BE2C (cell line): Measurements from ENCODE around the gene KRTAP4-8.
"Not testable (repeated sequence)": the region's sequence is repeated elsewhere in the genome, so short reads cannot be mapped to it uniquely, and the experiment has no call there.

Experiments used
- DNase-seq: peaks from one replicate; pipeline ENCODE4 v3.0.0-alpha.2; 2020
- H3K27me3 ChIP-seq: fragments of 250-450 bp; sonication (Bioruptor Pico); 2 replicates; pipeline ENCODE4 v1.5.1; 2020; ENCODE audit warnings: mild to moderate bottlenecking
- H3K36me3 ChIP-seq: fragments of 250-450 bp; sonication (Bioruptor Pico); 2 replicates; pipeline ENCODE4 v1.5.1; 2020; ENCODE audit warnings: mild to moderate bottlenecking
- H3K4me1 ChIP-seq: fragments of 250-450 bp; sonication (Bioruptor Pico); 2 replicates; pipeline ENCODE4 v1.5.1; 2020
- H3K4me3 ChIP-seq: 2 replicates; pipeline ENCODE4 v1.5.1; 2011; ENCODE audit warnings: low read depth, low read length
- H3K9me3 ChIP-seq: fragments of 250-450 bp; sonication (Bioruptor Pico); 2 replicates; pipeline ENCODE4 v1.5.1; 2020
- CTCF ChIP-seq: IDR thresholded peaks from 2 replicates; pipeline ENCODE4 v1.5.1; 2012; ENCODE audit warnings: mild to moderate bottlenecking, low read depth, low read length

Gene KRTAP4-8

DNA sequence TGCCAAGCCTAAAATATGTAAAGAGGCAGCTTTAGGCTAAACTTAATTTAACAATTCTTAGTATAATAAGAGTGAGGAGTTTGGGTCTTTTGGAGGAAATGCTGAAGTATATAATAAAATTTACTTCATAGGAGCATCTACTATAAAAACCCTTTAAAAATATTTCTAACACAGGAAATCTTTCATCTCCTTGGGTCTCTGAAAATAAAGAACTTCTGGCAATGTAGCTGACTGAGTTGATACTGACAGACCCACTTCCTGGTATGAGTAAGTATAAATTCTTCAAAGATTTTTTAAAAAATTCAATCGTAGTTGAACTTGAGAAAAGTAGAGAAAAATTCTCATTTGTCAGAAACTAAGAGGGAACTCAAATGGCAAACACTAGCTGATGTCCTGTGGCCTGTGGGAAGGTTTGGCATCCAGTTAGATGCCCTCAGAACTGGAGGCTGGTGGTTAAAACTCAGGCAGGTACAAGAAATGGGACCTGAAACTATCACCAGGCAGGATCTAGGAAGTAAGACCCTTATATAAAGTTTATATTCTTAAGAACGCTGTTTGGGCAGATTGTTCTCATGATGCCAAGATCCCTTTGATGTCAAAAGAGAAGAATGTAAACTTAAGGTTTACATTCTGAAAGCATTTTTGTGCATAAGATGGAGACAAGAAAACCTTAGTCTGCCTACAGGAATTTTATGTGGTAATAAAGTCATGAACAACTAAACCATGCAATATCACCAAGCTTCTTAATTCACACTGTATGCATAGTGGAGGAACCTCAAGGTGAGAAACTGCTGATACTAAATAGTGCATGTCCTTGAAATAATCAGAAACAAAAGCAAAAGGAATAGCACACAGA lies 36.2 kb upstream of the KRTAP4-8 start:
- no peak for DNase-seq

GRCh38 chr17:41131979-41132378 lies 34.0 kb upstream of the KRTAP4-8 start:
- H3K4me1 ChIP-seq, result no peaks in the 10 kb centered on the region
- H3K36me3 ChIP-seq, result no peaks in the 10 kb centered on the region
- H3K4me3 ChIP-seq, result no peak overlapping the region
- DNase-seq, result no peak
- peaks cover 21% of the 10 kb centered on the region for H3K27me3 ChIP-seq
- no peaks in the 10 kb centered on the region for H3K9me3 ChIP-seq
- no peak for TF ChIP-seq CTCF

More for the DNA sequence above, 36.2 kb upstream of the KRTAP4-8 start:
- H3K9me3 ChIP-seq, result no peaks in the 10 kb centered on the region
- no peak overlapping the region for H3K4me3 ChIP-seq
- no peaks in the 10 kb centered on the region for H3K36me3 ChIP-seq
- H3K4me1 ChIP-seq, result no peaks in the 10 kb centered on the region
- peaks cover 24% of the 10 kb centered on the region for H3K27me3 ChIP-seq
- TF ChIP-seq CTCF, result no peak

- H3K36me3 ChIP-seq, result no peaks in the 10 kb centered on the region
- peaks cover 19% of the 10 kb centered on the region for H3K27me3 ChIP-seq
- no peak for TF ChIP-seq CTCF
- no peak for DNase-seq
- no peaks in the 10 kb centered on the region for H3K9me3 ChIP-seq
- no peaks in the 10 kb centered on the region for H3K4me1 ChIP-seq
- H3K4me3 ChIP-seq, result no peak overlapping the region
Measured at GRCh38 chr17:41127371-41127770, 29.4 kb upstream of the KRTAP4-8 start.

GRCh38 chr17:41126412-41126811 lies 28.5 kb upstream of the KRTAP4-8 start:
- Histone ChIP-seq H3K27me3 (peaks cover 12% of the 10 kb centered on the region), H3K4me3 (no peak overlapping the region), H3K36me3 (no peaks in the 10 kb centered on the region), H3K4me1 (no peaks in the 10 kb centered on the region), H3K9me3 (no peaks in the 10 kb centered on the region)
- no peak for TF ChIP-seq CTCF
- DNase-seq, result no peak

GRCh38 chr17:41125064-41125463 lies 27.1 kb upstream of the KRTAP4-8 start:
- no peak for DNase-seq
- no peak overlapping the region for H3K4me3 ChIP-seq

DNA sequence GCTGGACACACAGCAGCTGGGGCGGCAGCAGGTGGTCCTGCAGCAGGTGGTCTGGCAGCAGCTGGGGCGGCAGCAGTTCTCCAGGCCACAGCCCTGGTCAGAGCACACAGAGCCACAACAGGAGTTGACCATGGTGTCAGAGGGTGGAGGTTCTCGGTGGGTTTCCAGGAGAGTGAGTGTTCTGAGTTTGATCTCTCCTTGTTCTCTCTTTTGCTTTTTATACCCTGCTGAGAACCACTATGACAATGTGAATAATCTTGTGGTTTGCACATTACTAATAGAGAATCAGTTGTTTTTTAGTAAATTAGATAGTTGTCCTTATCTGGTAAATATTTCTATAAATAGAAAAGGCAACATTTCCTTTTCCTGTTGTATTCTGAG lies 26.0 kb upstream of the KRTAP4-8 start, which contains the start of gene KRTAP4-12:
Gene KRTAP4-12 (minus strand): TSS at position 192 of the 381 bp plus-strand sequence. CDS start 60 bp downstream, at position 132.
- not testable (repeated sequence) for H3K4me1 ChIP-seq

More at GRCh38 chr17:41125064-41125463, 27.1 kb upstream of the KRTAP4-8 start:
- peaks cover 7% of the 10 kb centered on the region for H3K27me3 ChIP-seq
- H3K9me3 ChIP-seq, result no peaks in the 10 kb centered on the region
- H3K36me3 ChIP-seq, result no peaks in the 10 kb centered on the region
- no peak for TF ChIP-seq CTCF
- no peaks in the 10 kb centered on the region for H3K4me1 ChIP-seq

DNA sequence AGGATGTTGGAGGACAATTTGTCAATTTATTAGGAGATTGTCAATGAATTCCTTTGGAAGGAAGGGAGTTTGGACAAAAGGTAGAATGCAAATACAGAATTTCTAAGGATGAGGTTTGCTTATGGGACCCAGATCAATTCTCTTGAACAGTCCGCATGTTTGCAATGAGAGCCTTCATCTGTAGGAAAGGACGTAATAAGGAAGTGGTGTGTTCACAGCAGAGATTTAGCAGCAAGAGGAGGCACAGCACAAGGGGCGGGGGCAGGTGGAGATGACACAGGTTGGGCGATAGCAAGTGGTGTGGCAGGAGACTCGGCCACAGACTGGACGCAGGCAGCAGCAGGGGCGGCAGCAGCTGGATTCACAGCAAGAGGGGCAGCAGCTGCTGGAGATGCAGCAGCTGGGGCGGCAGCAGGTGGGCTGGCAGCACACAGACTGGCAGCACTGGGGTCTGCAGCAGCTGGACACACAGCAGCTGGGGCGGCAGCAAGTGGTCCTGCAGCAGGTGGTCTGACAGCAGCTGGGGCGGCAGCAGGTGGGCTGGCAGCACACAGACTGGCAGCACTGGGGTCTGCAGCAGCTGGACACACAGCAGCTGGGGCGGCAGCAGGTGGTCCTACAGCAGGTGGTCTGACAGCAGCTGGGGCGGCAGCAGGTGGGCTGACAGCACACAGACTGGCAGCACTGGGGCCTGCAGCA lies 25.5 kb upstream of the KRTAP4-8 start:
- not testable (repeated sequence) for H3K36me3 ChIP-seq, DNase-seq, H3K4me3 ChIP-seq, H3K9me3 ChIP-seq, H3K4me1 ChIP-seq
- H3K27me3 ChIP-seq, result peaks cover 11% of the 10 kb centered on the region

More for the DNA sequence above, 26.0 kb upstream of the KRTAP4-8 start, which contains the start of gene KRTAP4-12:
- H3K36me3 ChIP-seq, H3K9me3 ChIP-seq, DNase-seq, H3K4me3 ChIP-seq: not testable (repeated sequence)
- H3K27me3 ChIP-seq, result peaks cover 11% of the 10 kb centered on the region
